RWPE2 (cell line): Measurements from ENCODE around the gene SLC7A6OS.

Experiments
- ATAC-seq: fragments of 200-7000 bp; cut with Tn5 transposase; 3 replicates; pipeline ENCODE4 v1.9.1; 2021; ENCODE audit warnings: low read depth
- DNase-seq: peaks from one replicate; pipeline ENCODE4 v3.0.0-alpha.2; 2020; ENCODE audit warnings: low spot score
- H3K27ac ChIP-seq: fragments of 450-650 bp; 2 replicates; pipeline ENCODE4 v1.5.1; 2017; ENCODE audit warnings: mild to moderate bottlenecking; ENCODE audit not compliant: poor library complexity, severe bottlenecking
- H3K27me3 ChIP-seq: fragments of 250-450 bp; sonication (Bioruptor Pico); 2 replicates; pipeline ENCODE4 v1.5.1; 2021; ENCODE audit warnings: mild to moderate bottlenecking, moderate library complexity; ENCODE audit not compliant: insufficient read depth, poor library complexity, severe bottlenecking
- H3K36me3 ChIP-seq: fragments of 250-450 bp; sonication (Bioruptor Pico); 2 replicates; pipeline ENCODE4 v1.5.1; 2020; ENCODE audit warnings: low read depth, mild to moderate bottlenecking, moderate library complexity
- H3K4me1 ChIP-seq: fragments of 250-450 bp; sonication (Bioruptor Pico); 2 replicates; pipeline ENCODE4 v1.5.1; 2021; ENCODE audit warnings: mild to moderate bottlenecking, moderate library complexity; ENCODE audit not compliant: insufficient read depth, poor library complexity, severe bottlenecking
- H3K4me3 ChIP-seq: fragments of 250-450 bp; sonication (Bioruptor Pico); 2 replicates; pipeline ENCODE4 v1.5.1; 2021; ENCODE audit warnings: mild to moderate bottlenecking, moderate library complexity; ENCODE audit not compliant: severe bottlenecking
- H3K9me3 ChIP-seq: fragments of 250-450 bp; sonication (Bioruptor Pico); 2 replicates; pipeline ENCODE4 v1.5.1; 2021; ENCODE audit warnings: mild to moderate bottlenecking, moderate library complexity; ENCODE audit not compliant: severe bottlenecking
- TF ChIP-seq, protein P1 (sequence below): fragments of 450-650 bp; IDR thresholded peaks from one replicate; pipeline ENCODE4 v1.5.1; 2017; ENCODE audit warnings: mild to moderate bottlenecking, moderate library complexity; ENCODE audit not compliant: poor library complexity, severe bottlenecking

Gene SLC7A6OS

DNA sequence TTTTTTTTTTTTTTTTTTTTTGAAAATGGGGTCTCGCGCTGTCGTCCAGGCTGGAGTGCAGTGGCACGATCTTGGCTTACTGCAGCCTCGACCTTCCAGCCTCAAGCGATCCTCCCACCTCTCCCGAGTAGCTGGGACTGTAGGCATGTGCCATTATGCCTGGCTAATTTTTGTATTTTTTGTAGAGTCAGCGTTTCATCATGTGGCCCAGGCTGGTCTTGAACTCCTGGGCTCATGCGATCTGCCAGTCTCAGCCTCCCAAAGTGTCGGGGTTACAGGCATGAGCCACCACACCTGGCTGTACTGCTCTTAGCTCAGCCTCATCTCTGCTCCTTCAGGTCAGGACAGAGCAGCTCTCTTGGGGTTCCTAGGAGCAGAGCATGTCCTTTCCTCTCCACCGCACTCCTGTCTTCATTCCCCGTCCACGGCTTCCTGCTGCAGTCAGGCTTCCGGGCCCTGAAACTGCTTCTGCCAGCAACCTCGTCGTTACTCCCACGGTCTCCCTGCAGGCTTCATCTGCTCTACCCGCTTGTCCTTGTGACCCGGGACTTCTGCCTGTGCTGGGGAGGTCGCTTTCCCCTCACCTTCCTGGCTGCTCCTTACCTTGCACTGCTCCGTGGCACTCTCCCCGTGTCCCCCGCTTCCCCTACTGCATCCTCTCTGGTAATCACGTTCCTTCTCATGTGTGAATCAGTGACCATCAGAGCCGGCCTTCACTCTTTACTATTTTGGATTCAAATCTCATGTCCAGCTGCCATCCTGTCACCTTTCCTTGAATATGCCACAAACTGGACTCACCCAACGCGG lies 38.1 kb upstream of the SLC7A6OS start:
- Histone ChIP-seq H3K4me1 (no peaks in the 10 kb centered on the region), H3K9me3 (no peaks in the 10 kb centered on the region), H3K36me3 (peaks cover 65% of the 10 kb centered on the region), H3K27me3 (no peaks in the 10 kb centered on the region), H3K27ac (no peak overlapping the region), H3K4me3 (no peak overlapping the region)
- ATAC-seq (no peak), DNase-seq (no peak)
- TF ChIP-seq, protein P1, sequence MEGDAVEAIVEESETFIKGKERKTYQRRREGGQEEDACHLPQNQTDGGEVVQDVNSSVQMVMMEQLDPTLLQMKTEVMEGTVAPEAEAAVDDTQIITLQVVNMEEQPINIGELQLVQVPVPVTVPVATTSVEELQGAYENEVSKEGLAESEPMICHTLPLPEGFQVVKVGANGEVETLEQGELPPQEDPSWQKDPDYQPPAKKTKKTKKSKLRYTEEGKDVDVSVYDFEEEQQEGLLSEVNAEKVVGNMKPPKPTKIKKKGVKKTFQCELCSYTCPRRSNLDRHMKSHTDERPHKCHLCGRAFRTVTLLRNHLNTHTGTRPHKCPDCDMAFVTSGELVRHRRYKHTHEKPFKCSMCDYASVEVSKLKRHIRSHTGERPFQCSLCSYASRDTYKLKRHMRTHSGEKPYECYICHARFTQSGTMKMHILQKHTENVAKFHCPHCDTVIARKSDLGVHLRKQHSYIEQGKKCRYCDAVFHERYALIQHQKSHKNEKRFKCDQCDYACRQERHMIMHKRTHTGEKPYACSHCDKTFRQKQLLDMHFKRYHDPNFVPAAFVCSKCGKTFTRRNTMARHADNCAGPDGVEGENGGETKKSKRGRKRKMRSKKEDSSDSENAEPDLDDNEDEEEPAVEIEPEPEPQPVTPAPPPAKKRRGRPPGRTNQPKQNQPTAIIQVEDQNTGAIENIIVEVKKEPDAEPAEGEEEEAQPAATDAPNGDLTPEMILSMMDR: no peak

DNA sequence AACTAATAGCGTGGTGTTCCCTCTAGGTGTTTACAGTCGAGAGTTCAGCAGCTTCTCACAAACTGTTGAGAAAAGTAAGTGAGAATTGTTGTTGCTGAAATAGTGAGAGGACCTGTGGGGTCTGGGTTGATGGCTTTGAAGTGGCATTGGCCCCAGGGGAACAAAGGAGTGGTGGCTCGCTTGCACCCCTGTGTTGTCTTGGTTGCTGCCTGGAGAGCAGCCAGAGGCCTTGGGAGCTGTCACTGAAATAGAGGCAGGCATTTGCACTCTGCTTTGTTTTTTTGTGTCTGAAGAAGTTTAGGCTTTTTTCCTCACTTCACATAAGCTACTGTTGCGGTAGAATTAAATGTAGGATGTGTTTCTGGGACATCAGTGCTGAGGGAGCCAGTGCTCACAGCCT lies 36.9 kb upstream of the SLC7A6OS start:
- Histone ChIP-seq H3K9me3 (no peaks in the 10 kb centered on the region), H3K27me3 (no peaks in the 10 kb centered on the region), H3K36me3 (peaks cover 59% of the 10 kb centered on the region), H3K4me3 (no peak overlapping the region), H3K4me1 (no peaks in the 10 kb centered on the region), H3K27ac (no peak overlapping the region)
- ATAC-seq: no peak
- DNase-seq: no peak
- TF ChIP-seq, protein P1: no peak

GRCh38 chr16:68346892-68347480 lies 36.2 kb upstream of the SLC7A6OS start:
- no peak overlapping the region for H3K27ac ChIP-seq
- ATAC-seq (no peak), DNase-seq (no peak)
- H3K9me3 ChIP-seq: no peaks in the 10 kb centered on the region
- no peaks in the 10 kb centered on the region for H3K4me1 ChIP-seq
- H3K36me3 ChIP-seq: peaks cover 59% of the 10 kb centered on the region
- no peaks in the 10 kb centered on the region for H3K27me3 ChIP-seq
- TF ChIP-seq, protein P1: no peak
- H3K4me3 ChIP-seq: no peak overlapping the region

DNA sequence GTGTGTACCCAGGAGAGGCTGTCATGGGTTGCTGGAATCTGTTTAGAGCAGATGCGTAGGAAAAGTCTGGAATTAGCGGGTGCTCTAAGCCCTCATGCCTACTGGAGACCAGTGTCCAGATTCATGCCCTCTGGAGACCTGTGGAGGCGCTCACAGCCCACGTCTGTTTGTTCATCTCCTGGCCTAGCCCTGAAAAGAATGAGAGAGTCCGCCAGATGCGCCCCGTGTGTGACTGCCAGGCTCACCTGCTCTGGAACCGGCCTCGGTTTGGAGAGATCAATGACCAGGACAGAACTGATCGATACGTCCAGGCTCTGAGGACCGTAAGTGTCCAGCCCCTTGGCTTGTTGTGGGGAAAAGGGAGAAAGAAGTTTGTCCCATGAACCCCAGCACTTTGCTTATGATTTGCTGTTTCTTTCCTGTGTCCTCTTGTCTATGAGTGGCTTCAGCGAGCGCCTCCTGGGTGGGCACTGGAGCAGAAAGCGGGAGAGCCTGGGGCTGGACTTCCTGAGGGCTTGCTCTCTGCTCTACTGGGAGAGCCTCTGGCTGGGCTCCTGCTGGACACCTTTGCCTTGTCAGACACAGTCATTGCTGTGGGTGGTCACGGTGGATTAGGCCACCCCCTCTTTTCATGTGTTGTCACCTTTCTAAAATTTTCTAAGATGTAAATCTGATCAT lies 35.4 kb upstream of the SLC7A6OS start:
- DNase-seq (no peak), ATAC-seq (no peak)
- no peaks in the 10 kb centered on the region for H3K9me3 ChIP-seq
- no peak overlapping the region for H3K27ac ChIP-seq
- TF ChIP-seq, protein P1: no peak
- peaks cover 68% of the 10 kb centered on the region for H3K36me3 ChIP-seq
- no peak overlapping the region for H3K4me3 ChIP-seq
- H3K4me1 ChIP-seq: no peaks in the 10 kb centered on the region
- H3K27me3 ChIP-seq: no peaks in the 10 kb centered on the region
